K562 (cell line): ENCODE results near the gene CPTP. TPM values are rescaled to one million over a fixed set of nuclear protein-coding genes. Genes with fewer than 3 reads are reported as not detected.
A peak's percentile ranks its signal among the peaks of the same experiment; 100 is the strongest.

ENCODE experiments used
- ARNT ChIP-seq, 2 experiments: fragments of 450-650 bp; IDR thresholded peaks; 2 replicates each; pipeline ENCODE4 v1.6.1; 2016; ENCODE audit warnings: mild to moderate bottlenecking in 1 of 2
- CSDE1 ChIP-seq, 2 experiments: fragments of 450-650 bp; IDR thresholded peaks; 2 replicates each; pipeline ENCODE4 v1.6.1; 2016; ENCODE audit warnings: mild to moderate bottlenecking in 1 of 2
- DMBX1 ChIP-seq: fragments of 250-450 bp; sonication (Bioruptor Pico); IDR thresholded peaks from 2 replicates; pipeline ENCODE4 v1.8.0; 2022; ENCODE audit warnings: inconsistent platforms, mild to moderate bottlenecking, moderate library complexity, borderline replicate concordance
- E2F3 ChIP-seq: fragments of 250-450 bp; sonication (Bioruptor Pico); IDR thresholded peaks from 2 replicates; pipeline ENCODE4 v1.4.0; 2020; ENCODE audit warnings: mild to moderate bottlenecking
- E2F5 ChIP-seq: sonication (generic); formaldehyde crosslinking; IDR thresholded peaks from 2 replicates; pipeline ENCODE4 v1.8.0; 2022; ENCODE audit warnings: mild to moderate bottlenecking, missing genetic modification reagents
- ETS2 ChIP-seq: IDR thresholded peaks from 2 replicates; pipeline ENCODE4 v1.6.1; 2016; ENCODE audit warnings: borderline replicate concordance, missing genetic modification characterization, mild to moderate bottlenecking, moderate library complexity, missing compliant biosample characterization; ENCODE audit not compliant: poor library complexity, severe bottlenecking
- FOS ChIP-seq: IDR thresholded peaks from 3 replicates; pipeline ENCODE4 v1.6.1; 2011; ENCODE audit not compliant: insufficient read length; ENCODE audit errors: extremely low read depth
- GABPB1 ChIP-seq: sonication (generic); formaldehyde crosslinking; IDR thresholded peaks from 2 replicates; pipeline ENCODE4 v1.8.0; 2022; ENCODE audit warnings: mild to moderate bottlenecking, missing genetic modification reagents
- HMGN3 ChIP-seq: IDR thresholded peaks from 2 replicates; pipeline ENCODE4 v1.6.1; 2011; ENCODE audit warnings: borderline replicate concordance, low read depth, mild to moderate bottlenecking, mixed read lengths, low read length; ENCODE audit not compliant: insufficient read length; ENCODE audit errors: extremely low read depth
- KHSRP ChIP-seq: fragments of 450-650 bp; IDR thresholded peaks from 2 replicates; pipeline ENCODE4 v1.6.1; 2017
- LCOR ChIP-seq: sonication (generic); formaldehyde crosslinking; IDR thresholded peaks from 2 replicates; pipeline ENCODE4 v1.8.0; 2022; ENCODE audit warnings: mild to moderate bottlenecking, missing genetic modification reagents
- MTA3 ChIP-seq: fragments of 450-650 bp; formaldehyde crosslinking; IDR thresholded peaks from 2 replicates; pipeline ENCODE4 v1.6.1; 2017; ENCODE audit warnings: mild to moderate bottlenecking, borderline replicate concordance
- NR2C2 ChIP-seq, 2 experiments: fragments of 200-800 bp in 1 of 2; sonication (Bioruptor generic) in 1 of 2; sonication (generic) in 1 of 2; formaldehyde crosslinking in 1 of 2; IDR thresholded peaks; 2 replicates each; pipeline versions ENCODE4 v1.6.1 to v1.8.0; 2016 to 2022; ENCODE audit warnings: mild to moderate bottlenecking in 1 of 2, missing compliant biosample characterization in 1 of 2, missing genetic modification characterization in 1 of 2, missing genetic modification reagents in 1 of 2
- NUFIP1 ChIP-seq: fragments of 450-650 bp; IDR thresholded peaks from 2 replicates; pipeline ENCODE4 v1.6.1; 2018; ENCODE audit not compliant: partially characterized antibody
- POLR2A ChIP-seq: fragments of 450-650 bp; conservative IDR thresholded peaks from 2 replicates; pipeline ENCODE4 v1.6.1; 2016
- RBM22 ChIP-seq: fragments of 200-400 bp; formaldehyde crosslinking; IDR thresholded peaks from 2 replicates; pipeline ENCODE4 v1.6.1; 2018; ENCODE audit warnings: low read length, low read depth; ENCODE audit not compliant: poor library complexity, severe bottlenecking
- SPI1 ChIP-seq: IDR thresholded peaks from 2 replicates; pipeline ENCODE4 v1.6.1; 2011; ENCODE audit warnings: low read depth, low read length, control low read depth, borderline replicate concordance
- TAF15 ChIP-seq: fragments of 200-400 bp; formaldehyde crosslinking; IDR thresholded peaks from 2 replicates; pipeline ENCODE4 v1.6.1; 2017; ENCODE audit warnings: mild to moderate bottlenecking, low read depth, low read length, moderate library complexity
- TAL1 ChIP-seq: fragments of 450-650 bp; IDR thresholded peaks from 2 replicates; pipeline ENCODE4 v1.6.1; 2016; ENCODE audit warnings: mild to moderate bottlenecking
- VEZF1 ChIP-seq: fragments of 200-800 bp; sonication (Bioruptor generic); IDR thresholded peaks from 2 replicates; pipeline ENCODE4 v1.6.1; 2017; ENCODE audit warnings: missing genetic modification characterization, missing compliant biosample characterization
- XRCC5 ChIP-seq: fragments of 200-400 bp; formaldehyde crosslinking; IDR thresholded peaks from 2 replicates; pipeline ENCODE4 v1.6.1; 2017; ENCODE audit warnings: low read depth, mild to moderate bottlenecking, low read length
- ZBTB1 ChIP-seq: sonication (generic); formaldehyde crosslinking; IDR thresholded peaks from 2 replicates; pipeline ENCODE4 v1.8.1; 2023; ENCODE audit warnings: missing genetic modification reagents, low read depth, mild to moderate bottlenecking, borderline replicate concordance
- ZBTB5 ChIP-seq: fragments of 450-650 bp; IDR thresholded peaks from 2 replicates; pipeline ENCODE4 v1.6.1; 2017; ENCODE audit warnings: antibody characterized with exemption
- ZFP30 ChIP-seq: fragments of 250-450 bp; sonication (Bioruptor Pico); IDR thresholded peaks from 2 replicates; pipeline ENCODE4 v1.8.0; 2022; ENCODE audit warnings: moderate library complexity, mild to moderate bottlenecking, inconsistent platforms, borderline replicate concordance
- ZNF3 ChIP-seq: fragments of 250-450 bp; sonication (Bioruptor Pico); IDR thresholded peaks from 2 replicates; pipeline ENCODE4 v1.5.0; 2021; ENCODE audit warnings: mild to moderate bottlenecking, moderate library complexity
- ZNF764 ChIP-seq: fragments of 250-450 bp; sonication (Bioruptor Pico); IDR thresholded peaks from 2 replicates; pipeline ENCODE4 v1.4.0; 2020; ENCODE audit warnings: low read depth, mild to moderate bottlenecking, moderate library complexity
- polyA plus RNA-seq, 8 experiments: library from polyadenylated mRNA; depleted of rRNA in 4 of 8; stranded (reverse) in 5 of 8; unstranded in 3 of 8; fragments of >200 nt; fragmentation: Nextera tagmentation in 2 of 8; fragmentation: Illumina TruSeq in 1 of 8; extraction: Ambion mirVana in 2 of 8; extraction: Trizol in 1 of 8; gene quantifications; 2 replicates each; pipeline versions ENCODE4 v1.2.1 to v1.2.3, GENCODE V29; 2011 to 2014; ENCODE audit warnings: inconsistent platforms in 1 of 8, missing spikeins in 1 of 8
- total RNA-seq, 7 experiments: library from RNA; depleted of rRNA in 6 of 7; stranded (reverse); fragments of >200 nt in 6 of 7; fragmentation: Illumina TruSeq in 2 of 7; extraction: Trizol in 2 of 7; gene quantifications; 2 replicates each; pipeline versions ENCODE4 v1.2.1 to v1.2.3, GENCODE V29; 2011 to 2021; ENCODE audit warnings: low replicate concordance in 1 of 7

The CPTP gene
- total and polyA plus RNA-seq, 9 of the 15 experiments (the other 6 are each of a cell fraction or from before 2014, with no cell fraction given): 0.11 to 25.8 (median 3.5) TPM

- TF ChIP-seq E2F5 (CRISPR knock-in tag) (no peak), TAF15 (no peak), XRCC5 (no peak), ZNF764 (CRISPR knock-in tag) (no peak), RBM22 (no peak), KHSRP (no peak), NUFIP1 (no peak), ARNT (IDR thresholded peaks at IDR 0.05) (no peak), TAL1 (no peak), GABPB1 (CRISPR knock-in tag) (0 out of 2 replicates have a peak, but pooled peaks have one; percentile 12), POLR2A (peak; percentile 34; the same call in 1 of the 2 replicates), DMBX1 (CRISPR knock-in tag) (no peak), MTA3 (no peak), CSDE1 (IDR thresholded peaks at IDR 0.05) (no peak), ZBTB5 (no peak), ZNF3 (CRISPR knock-in tag) (no peak), VEZF1 (peak; percentile 1; the same call in 1 of the 2 replicates), SPI1 (no peak), ZBTB1 (CRISPR knock-in tag) (0 out of 2 replicates have a peak, but pooled peaks have one; percentile 23), NR2C2 (CRISPR knock-in tag; IDR thresholded peaks at IDR 0.05) (no peak), NR2C2 (tag; IDR thresholded peaks at IDR 0.05) (no peak), LCOR (peak; percentile 67; the same call in 1 of the 2 replicates), HMGN3 (no peak), ZFP30 (no peak), ETS2 (tag) (no peak), FOS (no peak), E2F3 (CRISPR knock-in tag) (no peak)
- TF ChIP-seq, all 486 proteins: peak for 6
These were observed 46.8 kb downstream of the CPTP start (continued) for GRCh38 chr1:1371364-1371745.
